GM15510 (cell line): ENCODE results near the gene APOBEC4.

Experiments used
- POLR2A ChIP-seq: IDR thresholded peaks from 3 replicates; pipeline ENCODE4 v1.6.1; 2011; ENCODE audit warnings: borderline replicate concordance; ENCODE audit not compliant: insufficient read length; ENCODE audit errors: extremely low read depth

The APOBEC4 gene

GRCh38 chr1:183602510-183602909 lies 50.6 kb downstream of the APOBEC4 start:
- no peak for TF ChIP-seq POLR2A

- TF ChIP-seq POLR2A = no peak
These were observed 52.5 kb downstream of the APOBEC4 start for GRCh38 chr1:183600634-183601033.

GRCh38 chr1:183600136-183600535 lies 53.0 kb downstream of the APOBEC4 start:
- no peak for TF ChIP-seq POLR2A

- no peak for TF ChIP-seq POLR2A
These were observed 54.7 kb downstream of the APOBEC4 start for GRCh38 chr1:183598386-183598785.

- TF ChIP-seq POLR2A = no peak
These were observed 55.3 kb downstream of the APOBEC4 start for GRCh38 chr1:183597656-183598347.

- TF ChIP-seq POLR2A = no peak
These were observed 56.6 kb downstream of the APOBEC4 start for GRCh38 chr1:183596500-183596899.
